Measurements from ENCODE around the gene ARHGAP10. TPM values are rescaled to one million over a fixed set of nuclear protein-coding genes. Genes with fewer than 3 reads are reported as not detected.
"Not testable (repeated sequence)": the region's sequence is repeated elsewhere in the genome, so short reads cannot be mapped to it uniquely, and the experiment has no call there.

ARHGAP10 gene
- total and polyA plus RNA-seq, 9 donors: 26.9 to 41.6 (median 33.0) TPM

DNA sequence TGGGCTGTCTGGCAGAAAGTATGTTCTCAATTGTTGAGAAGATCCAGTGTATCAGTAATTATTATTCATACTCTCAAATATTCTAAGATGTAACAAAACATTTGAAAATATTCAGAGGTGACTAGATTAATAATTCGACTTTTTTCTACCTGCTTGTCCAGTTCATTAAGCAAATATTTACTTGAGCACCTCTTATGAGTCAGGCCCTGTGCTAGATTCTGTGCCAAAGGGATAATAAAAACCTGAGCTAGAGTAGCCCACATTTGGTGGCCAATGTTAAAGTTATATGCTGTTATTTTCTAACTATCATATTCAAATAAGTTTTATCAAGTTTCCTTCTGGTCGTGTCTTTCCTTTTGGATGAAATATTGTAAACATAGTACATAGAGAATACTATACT, 58.5 kb downstream of the ARHGAP10 start:
- no peaks in the 10 kb centered on the region for H3K9me3 ChIP-seq (replicated peaks; ENCODE audit: control insufficient read depth, low read depth, low read length)
- peaks cover 45% of the 10 kb centered on the region for H3K4me1 ChIP-seq (ENCODE audit: control insufficient read depth, insufficient read depth, low read length)
- no peak overlapping the region for H3K4me3 ChIP-seq (ENCODE audit: low read length)
- no CpG with 5 or more reads among the region's 2 CpGs for WGBS (ENCODE audit: insufficient coverage)
- no peak for DNase-seq
- no peak overlapping the region for H3K27ac ChIP-seq (ENCODE audit: low read length)
- no peaks in the 10 kb centered on the region for H3K36me3 ChIP-seq (ENCODE audit: control insufficient read depth, insufficient read depth, low read length)
- no peaks in the 10 kb centered on the region for H3K27me3 ChIP-seq (ENCODE audit: control insufficient read depth, insufficient read depth, low read length)

DNA sequence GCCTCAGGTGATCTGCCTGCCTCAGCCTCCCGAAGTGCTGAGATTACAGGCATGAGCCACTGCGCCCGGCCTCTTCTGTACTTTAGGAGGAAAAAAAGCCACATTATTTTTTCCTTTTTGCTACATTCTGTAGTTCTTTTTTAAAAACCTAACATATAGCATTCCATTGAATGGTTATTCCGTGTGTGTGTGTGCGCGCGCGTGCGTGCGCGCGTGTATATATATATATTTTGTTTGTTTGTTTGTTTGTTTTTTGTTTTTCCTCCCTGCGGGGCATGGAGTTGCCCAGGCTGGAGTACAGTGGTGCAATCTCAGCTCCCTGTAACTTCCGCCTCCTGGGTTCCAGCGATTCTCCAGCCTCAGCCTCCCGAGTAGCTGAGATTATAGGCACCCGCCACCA, 59.5 kb downstream of the ARHGAP10 start:
- Histone ChIP-seq H3K4me1 (ENCODE audit: control insufficient read depth, insufficient read depth, low read length) (peaks cover 40% of the 10 kb centered on the region), H3K9me3 (replicated peaks; ENCODE audit: control insufficient read depth, low read depth, low read length) (no peaks in the 10 kb centered on the region), H3K36me3 (ENCODE audit: control insufficient read depth, insufficient read depth, low read length) (no peaks in the 10 kb centered on the region), H3K4me3 (ENCODE audit: low read length) (no peak overlapping the region), H3K27me3 (ENCODE audit: control insufficient read depth, insufficient read depth, low read length) (no peaks in the 10 kb centered on the region), H3K27ac (ENCODE audit: low read length) (no peak overlapping the region)
- no peak for DNase-seq
- no CpG with 5 or more reads among the region's 17 CpGs for WGBS (ENCODE audit: insufficient coverage)

DNA sequence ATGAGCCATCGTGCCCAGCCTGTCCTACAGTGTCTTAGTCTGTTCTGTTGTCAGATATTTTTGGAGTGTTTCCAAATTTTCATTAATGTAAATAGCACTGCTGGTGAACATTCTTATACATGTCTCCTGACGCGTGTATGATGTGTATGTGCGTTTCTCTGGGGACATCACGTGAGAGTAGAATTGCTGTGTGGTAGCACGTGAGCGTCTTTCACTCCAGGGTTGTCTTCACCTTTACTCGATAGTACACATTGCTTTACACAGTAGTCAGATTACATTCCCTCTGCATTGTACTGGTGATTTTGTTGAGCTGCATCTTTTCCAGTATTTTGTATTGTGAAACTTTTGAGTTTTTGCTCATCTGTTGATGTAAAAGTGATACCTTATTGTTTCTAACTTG, 60.0 kb downstream of the ARHGAP10 start:
- H3K27ac ChIP-seq (ENCODE audit: low read length): no peak overlapping the region
- no peak overlapping the region for H3K4me3 ChIP-seq (ENCODE audit: low read length)
- H3K27me3 ChIP-seq (ENCODE audit: control insufficient read depth, insufficient read depth, low read length): no peaks in the 10 kb centered on the region
- no peaks in the 10 kb centered on the region for H3K9me3 ChIP-seq (replicated peaks; ENCODE audit: control insufficient read depth, low read depth, low read length)
- no peak for DNase-seq
- no peaks in the 10 kb centered on the region for H3K36me3 ChIP-seq (ENCODE audit: control insufficient read depth, insufficient read depth, low read length)
- WGBS (ENCODE audit: insufficient coverage): no CpG with 5 or more reads among the region's 8 CpGs
- H3K4me1 ChIP-seq (ENCODE audit: control insufficient read depth, insufficient read depth, low read length): peaks cover 36% of the 10 kb centered on the region

DNA sequence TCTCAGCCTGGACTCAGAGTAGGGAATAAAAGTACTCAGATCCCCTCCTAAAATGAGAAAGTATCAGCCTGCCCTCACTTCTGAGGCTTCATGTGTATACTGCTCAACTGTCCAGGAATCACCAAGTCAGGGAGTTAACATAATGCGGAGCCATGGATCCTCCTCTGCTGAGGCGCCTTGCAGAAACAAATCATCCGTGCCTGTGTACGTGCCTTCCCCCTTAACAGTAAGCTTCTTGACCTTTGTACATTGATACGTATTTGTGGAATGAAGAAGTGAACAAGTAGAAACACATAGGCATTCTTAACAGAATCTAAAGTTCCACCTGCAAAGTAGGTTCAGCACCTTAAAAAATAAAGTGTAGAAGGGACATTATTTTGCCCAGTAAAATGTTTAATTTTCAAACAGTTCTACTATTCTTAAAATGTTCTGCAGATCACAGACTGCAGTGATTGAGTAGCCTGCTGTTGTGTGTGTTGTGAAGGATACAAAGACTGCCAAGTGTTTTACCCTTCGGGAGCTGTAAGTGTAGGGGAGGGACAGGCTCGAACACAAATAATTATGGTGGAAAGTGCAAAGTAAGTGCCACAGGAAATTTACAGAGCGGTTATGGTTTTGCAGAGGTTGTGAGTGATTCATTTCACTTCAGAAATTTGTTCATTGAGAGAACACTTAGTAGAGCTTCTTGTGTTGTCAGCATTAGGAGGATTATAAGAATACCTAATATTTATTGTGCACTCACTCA, 61.9 kb downstream of the ARHGAP10 start:
- Histone ChIP-seq H3K36me3 (ENCODE audit: control insufficient read depth, insufficient read depth, low read length) (no peaks in the 10 kb centered on the region), H3K9me3 (replicated peaks; ENCODE audit: control insufficient read depth, low read depth, low read length) (no peaks in the 10 kb centered on the region), H3K4me3 (ENCODE audit: low read length) (no peak overlapping the region), H3K27me3 (ENCODE audit: control insufficient read depth, insufficient read depth, low read length) (no peaks in the 10 kb centered on the region), H3K27ac (ENCODE audit: low read length) (peak overlapping the region; percentile 57), H3K4me1 (ENCODE audit: control insufficient read depth, insufficient read depth, low read length) (peaks cover 21% of the 10 kb centered on the region)
- 13% methylated on average over 2 of the region's 8 CpGs for WGBS (ENCODE audit: insufficient coverage)
- peak; percentile 59 for DNase-seq

DNA sequence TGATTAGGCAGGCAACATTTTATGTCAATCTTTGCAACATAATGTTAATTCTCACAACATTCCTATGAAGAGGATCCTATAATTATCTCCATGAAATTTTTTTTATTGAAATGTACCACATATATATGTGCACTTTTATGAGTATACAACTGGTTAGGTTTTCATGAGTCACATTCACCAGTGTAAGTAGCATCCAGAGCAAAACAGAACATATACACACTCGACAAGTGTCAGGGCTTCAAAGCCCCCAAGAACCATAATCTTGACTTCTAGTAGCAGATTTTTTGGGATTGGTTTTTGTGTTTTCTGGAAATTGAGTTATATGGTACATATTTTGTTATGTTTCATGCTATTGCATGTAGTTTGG, 62.4 kb downstream of the ARHGAP10 start:
- H3K9me3 ChIP-seq (replicated peaks; ENCODE audit: control insufficient read depth, low read depth, low read length): no peaks in the 10 kb centered on the region
- no CpG with 5 or more reads among the region's 1 CpG for WGBS (ENCODE audit: insufficient coverage)
- H3K4me1 ChIP-seq (ENCODE audit: control insufficient read depth, insufficient read depth, low read length): peaks cover 16% of the 10 kb centered on the region
- H3K36me3 ChIP-seq (ENCODE audit: control insufficient read depth, insufficient read depth, low read length): no peaks in the 10 kb centered on the region
- DNase-seq: no peak
- H3K4me3 ChIP-seq (ENCODE audit: low read length): no peak overlapping the region
- H3K27me3 ChIP-seq (ENCODE audit: control insufficient read depth, insufficient read depth, low read length): no peaks in the 10 kb centered on the region
- no peak overlapping the region for H3K27ac ChIP-seq (ENCODE audit: low read length)

DNA sequence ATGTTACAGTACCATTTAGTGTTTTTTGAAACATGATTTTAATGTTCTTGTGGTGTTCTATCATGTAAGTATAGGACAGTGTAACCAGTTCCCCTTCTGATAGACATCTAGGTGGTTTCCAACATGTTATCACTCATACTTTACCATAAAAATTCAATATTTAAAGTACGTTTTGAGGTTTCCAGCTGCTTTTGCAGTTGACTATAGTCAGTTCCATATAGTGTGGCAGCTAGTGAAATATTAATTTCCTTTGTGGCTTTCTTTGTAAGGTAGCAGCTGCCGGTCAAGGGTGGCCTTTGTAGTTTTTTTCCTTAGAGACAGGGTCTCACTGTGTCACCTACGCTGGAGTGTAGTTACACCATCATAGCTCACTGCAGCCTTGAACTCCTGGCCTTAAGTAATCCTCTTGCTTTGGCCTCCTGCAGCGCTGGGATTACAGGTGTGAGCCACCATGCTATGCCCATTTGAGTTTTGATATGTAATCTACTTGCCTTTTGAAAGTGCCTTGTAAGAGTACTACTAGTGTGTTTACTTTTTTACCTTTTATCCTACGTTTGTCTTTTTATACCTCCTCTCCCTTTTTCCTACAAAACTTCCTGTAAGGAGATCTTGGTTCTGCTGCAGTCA, 63.0 kb downstream of the ARHGAP10 start:
- Histone ChIP-seq H3K9me3 (replicated peaks; ENCODE audit: control insufficient read depth, low read depth, low read length) (no peaks in the 10 kb centered on the region), H3K36me3 (ENCODE audit: control insufficient read depth, insufficient read depth, low read length) (no peaks in the 10 kb centered on the region), H3K27ac (ENCODE audit: low read length) (no peak overlapping the region), H3K4me3 (ENCODE audit: low read length) (no peak overlapping the region), H3K27me3 (ENCODE audit: control insufficient read depth, insufficient read depth, low read length) (no peaks in the 10 kb centered on the region), H3K4me1 (ENCODE audit: control insufficient read depth, insufficient read depth, low read length) (peaks cover 11% of the 10 kb centered on the region)
- WGBS (ENCODE audit: insufficient coverage): 85% methylated on average over 2 of the region's 5 CpGs
- DNase-seq: no peak

DNA sequence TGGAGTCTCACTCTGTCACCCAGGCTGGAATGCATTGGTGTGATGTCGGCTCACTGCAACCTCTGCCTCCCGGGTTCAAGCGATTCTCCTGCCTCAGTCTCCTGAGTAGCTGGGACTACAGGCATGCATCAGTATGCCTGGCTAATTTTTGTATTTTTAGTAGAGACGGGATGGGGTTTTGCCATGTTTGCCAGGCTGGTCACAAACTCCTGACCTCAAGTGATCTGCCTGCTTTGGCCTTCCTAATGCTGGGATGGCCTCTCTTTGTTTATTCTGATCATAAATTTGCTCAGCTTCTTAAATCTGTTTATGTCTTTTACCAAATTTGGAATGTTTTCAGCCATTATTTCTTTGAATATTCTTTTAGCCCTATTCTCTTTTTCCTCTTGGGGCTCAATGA, 67.2 kb downstream of the ARHGAP10 start:
- H3K9me3 ChIP-seq (replicated peaks; ENCODE audit: control insufficient read depth, low read depth, low read length); DNase-seq; H3K4me3 ChIP-seq (ENCODE audit: low read length); H3K36me3 ChIP-seq (ENCODE audit: control insufficient read depth, insufficient read depth, low read length); H3K4me1 ChIP-seq (ENCODE audit: control insufficient read depth, insufficient read depth, low read length); H3K27me3 ChIP-seq (ENCODE audit: control insufficient read depth, insufficient read depth, low read length); H3K27ac ChIP-seq (ENCODE audit: low read length): not testable (repeated sequence)
- WGBS (ENCODE audit: insufficient coverage): 83% methylated on average over 1 of the region's 4 CpGs

DNA sequence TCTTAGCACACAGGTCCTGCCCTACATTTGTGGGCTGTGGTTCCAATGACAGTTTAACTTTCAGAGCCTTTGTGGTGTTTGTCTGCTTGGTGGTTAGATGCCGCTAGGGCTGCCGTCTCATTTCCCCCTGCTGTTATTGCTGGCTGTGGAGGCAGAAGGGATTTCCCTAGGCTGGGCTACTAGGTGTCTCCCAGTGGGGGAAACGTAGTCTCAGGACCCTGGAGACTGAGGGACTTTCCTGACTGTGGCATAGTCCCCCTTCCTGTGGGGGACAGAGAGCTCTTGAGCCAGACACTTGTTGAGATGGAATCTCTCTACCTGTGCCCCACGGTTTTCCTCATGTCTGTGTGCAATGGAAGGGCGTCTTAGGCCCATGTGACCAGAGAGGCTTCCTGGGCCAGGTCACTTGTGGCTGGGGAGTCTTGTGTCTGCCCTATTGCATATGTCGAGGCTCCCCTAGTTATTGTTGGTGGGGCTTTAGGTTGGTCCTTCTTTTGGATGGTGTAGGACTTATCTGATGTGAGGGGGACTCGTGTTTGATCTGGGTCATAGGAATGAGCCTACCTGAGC, 68.2 kb downstream of the ARHGAP10 start:
- Histone ChIP-seq H3K4me1 (ENCODE audit: control insufficient read depth, insufficient read depth, low read length) (no peaks in the 10 kb centered on the region), H3K27ac (ENCODE audit: low read length) (no peak overlapping the region), H3K9me3 (replicated peaks; ENCODE audit: control insufficient read depth, low read depth, low read length) (no peaks in the 10 kb centered on the region), H3K27me3 (ENCODE audit: control insufficient read depth, insufficient read depth, low read length) (no peaks in the 10 kb centered on the region), H3K4me3 (ENCODE audit: low read length) (no peak overlapping the region), H3K36me3 (ENCODE audit: control insufficient read depth, insufficient read depth, low read length) (no peaks in the 10 kb centered on the region)
- WGBS (ENCODE audit: insufficient coverage): 82% methylated on average over 6 of the region's 7 CpGs
- DNase-seq: no peak

DNA sequence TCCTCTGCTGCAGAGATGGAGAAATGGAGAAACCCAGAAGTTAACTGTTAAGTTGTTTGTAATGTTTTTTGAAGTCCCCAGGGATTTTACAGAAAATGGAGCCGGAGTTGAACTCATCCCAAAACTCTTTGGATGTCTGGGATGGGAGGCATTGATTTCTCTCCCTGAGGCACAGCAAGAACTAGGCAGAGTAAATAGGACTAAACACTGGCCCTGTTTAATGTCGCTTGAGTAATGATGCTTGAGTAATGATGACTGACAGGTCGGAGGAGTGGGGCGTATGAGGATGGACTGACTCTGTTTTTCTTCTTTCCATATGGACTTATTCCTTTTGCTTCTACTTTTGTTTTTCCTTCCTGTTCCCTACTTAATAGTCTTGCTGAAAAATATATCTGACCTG, 69.9 kb downstream of the ARHGAP10 start:
- Histone ChIP-seq H3K27me3 (ENCODE audit: control insufficient read depth, insufficient read depth, low read length) (no peaks in the 10 kb centered on the region), H3K36me3 (ENCODE audit: control insufficient read depth, insufficient read depth, low read length) (no peaks in the 10 kb centered on the region), H3K27ac (ENCODE audit: low read length) (no peak overlapping the region), H3K9me3 (replicated peaks; ENCODE audit: control insufficient read depth, low read depth, low read length) (no peaks in the 10 kb centered on the region), H3K4me1 (ENCODE audit: control insufficient read depth, insufficient read depth, low read length) (no peaks in the 10 kb centered on the region), H3K4me3 (ENCODE audit: low read length) (no peak overlapping the region)
- WGBS (ENCODE audit: insufficient coverage): 52% methylated on average over 2 of the region's 4 CpGs
- DNase-seq: no peak

DNA sequence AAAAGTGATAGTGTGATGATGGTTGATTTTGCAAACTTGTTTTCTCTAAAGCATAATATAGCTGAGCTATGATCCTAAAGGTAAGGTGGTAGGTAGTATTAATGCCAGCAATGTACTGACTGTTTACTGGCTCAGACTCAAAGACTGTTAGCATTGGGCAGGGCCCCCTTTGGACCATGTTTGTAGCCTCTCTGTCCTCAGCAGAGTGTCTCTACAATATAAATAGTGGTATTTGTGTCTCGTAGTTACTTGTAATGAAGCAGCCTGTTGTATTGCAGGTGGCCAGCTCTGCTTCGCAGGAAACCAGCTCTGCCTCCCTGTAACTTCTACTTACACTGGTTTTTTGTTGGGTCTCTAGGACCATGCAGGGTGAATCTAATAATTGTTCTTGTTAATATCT, 70.5 kb downstream of the ARHGAP10 start:
- Histone ChIP-seq H3K4me1 (ENCODE audit: control insufficient read depth, insufficient read depth, low read length) (no peaks in the 10 kb centered on the region), H3K27ac (ENCODE audit: low read length) (no peak overlapping the region), H3K4me3 (ENCODE audit: low read length) (no peak overlapping the region), H3K9me3 (replicated peaks; ENCODE audit: control insufficient read depth, low read depth, low read length) (no peaks in the 10 kb centered on the region), H3K27me3 (ENCODE audit: control insufficient read depth, insufficient read depth, low read length) (no peaks in the 10 kb centered on the region), H3K36me3 (ENCODE audit: control insufficient read depth, insufficient read depth, low read length) (no peaks in the 10 kb centered on the region)
- no peak for DNase-seq
- no CpG with 5 or more reads among the region's 2 CpGs for WGBS (ENCODE audit: insufficient coverage)
